IMR-90 (cell line): ENCODE measurements around the gene ZNF556. TPM values are rescaled to one million over a fixed set of nuclear protein-coding genes. Genes with fewer than 3 reads are reported as not detected.

Experiments used
- ATAC-seq: fragments of 200-7000 bp; cut with Tn5 transposase; 2 replicates; pipeline ENCODE4 v1.9.1; 2020; ENCODE audit warnings: low read depth, mild to moderate bottlenecking, moderate library complexity
- BruUV-seq: library from RNA; stranded (reverse); fragments of 400-500 nt; replicated peaks from 2 replicates; lab custom pipeline; 2021; lab: Mats Ljungman, UMichigan
- CTCF ChIA-PET: fragments of 300-600 bp; formaldehyde crosslinking; extraction: SDS; loops from one replicate; lab custom pipeline; 2021; ENCODE audit warnings: antibody characterized with exemption; lab: Yijun Ruan, JAX
- POLR2A ChIA-PET: fragments of 300-600 bp; sonication (Branson Sonifier 250); formaldehyde crosslinking; loops from one replicate; lab custom pipeline; 2022; ENCODE audit warnings: antibody characterized with exemption; ENCODE audit not compliant: unreplicated experiment; lab: Charles Lee
- DNase-seq: peaks from one replicate; pipeline ENCODE4 v3.0.0; 2013
- H2AFZ ChIP-seq: replicated peaks from 2 replicates; pipeline ENCODE3; 2013; ENCODE audit warnings: low read length, mild to moderate bottlenecking; ENCODE audit not compliant: poor library complexity
- H2AK5ac ChIP-seq: 2 replicates; pipeline ENCODE4 v1.6.1; 2013; ENCODE audit warnings: low read depth, low read length, inconsistent platforms
- H2AK9ac ChIP-seq: replicated peaks from 2 replicates; pipeline ENCODE3; 2013; ENCODE audit warnings: mild to moderate bottlenecking, low read depth, low read length, moderate library complexity; ENCODE audit not compliant: poor library complexity
- H2BK120ac ChIP-seq: 2 replicates; pipeline ENCODE4 v1.6.1; 2013; ENCODE audit warnings: low read depth, low read length, inconsistent platforms
- H2BK15ac ChIP-seq: 3 replicates; pipeline ENCODE4 v1.6.1; 2013; ENCODE audit warnings: low read depth, low read length, inconsistent platforms
- H2BK20ac ChIP-seq: 2 replicates; pipeline ENCODE4 v1.6.1; 2013; ENCODE audit warnings: low read depth, mild to moderate bottlenecking, inconsistent platforms, low read length, moderate library complexity
- H2BK5ac ChIP-seq: 2 replicates; pipeline ENCODE4 v1.6.1; 2013; ENCODE audit warnings: mild to moderate bottlenecking, low read depth, low read length, inconsistent platforms; ENCODE audit not compliant: poor library complexity, severe bottlenecking
- H3K14ac ChIP-seq: replicated peaks from 2 replicates; pipeline ENCODE4 v1.6.1; 2013; ENCODE audit warnings: low read depth, low read length, inconsistent platforms
- H3K18ac ChIP-seq: 2 replicates; pipeline ENCODE4 v1.6.1; 2013; ENCODE audit warnings: low read depth, low read length, control low read depth
- H3K23ac ChIP-seq: 2 replicates; pipeline ENCODE4 v1.6.1; 2013; ENCODE audit warnings: low read depth, low read length, inconsistent platforms
- H3K27ac ChIP-seq: 2 replicates; pipeline ENCODE4 v1.5.1; 2013; ENCODE audit warnings: mild to moderate bottlenecking, control low read depth, low read length; ENCODE audit not compliant: insufficient read depth
- H3K27me3 ChIP-seq: 2 replicates; pipeline ENCODE4 v1.6.1; 2013; ENCODE audit warnings: low read length; ENCODE audit not compliant: control insufficient read depth, insufficient read depth
- H3K36me3 ChIP-seq: 2 replicates; pipeline ENCODE4 v1.6.1; 2013; ENCODE audit warnings: low read length, mixed read lengths; ENCODE audit not compliant: control insufficient read depth, insufficient read depth
- H3K4ac ChIP-seq: 2 replicates; pipeline ENCODE4 v1.6.1; 2013; ENCODE audit warnings: low read depth, low read length, inconsistent platforms
- H3K4me1 ChIP-seq: 2 replicates; pipeline ENCODE4 v1.6.1; 2013; ENCODE audit warnings: low read length, mixed read lengths; ENCODE audit not compliant: control insufficient read depth, insufficient read depth
- H3K4me2 ChIP-seq: 2 replicates; pipeline ENCODE4 v1.6.1; 2013; ENCODE audit warnings: low read depth, mild to moderate bottlenecking, control low read depth, low read length, moderate library complexity
- H3K4me3 ChIP-seq: 2 replicates; pipeline ENCODE4 v1.5.1; 2013; ENCODE audit warnings: low read depth, mild to moderate bottlenecking, control low read depth, low read length, moderate library complexity; ENCODE audit not compliant: insufficient read depth
- H3K56ac ChIP-seq: 2 replicates; pipeline ENCODE4 v1.6.1; 2013; ENCODE audit warnings: low read length, inconsistent platforms; ENCODE audit not compliant: insufficient read depth; ENCODE audit errors: extremely low read depth
- H3K79me1 ChIP-seq, 2 experiments: 2 replicates each; pipeline ENCODE4 v1.6.1; 2013; ENCODE audit warnings: low read length in 2 of 2, inconsistent platforms in 1 of 2, low read depth in 1 of 2
- H3K9ac ChIP-seq: 2 replicates; pipeline ENCODE4 v1.6.1; 2013; ENCODE audit warnings: low read depth, low read length, control low read depth
- H3K9me1 ChIP-seq: 2 replicates; pipeline ENCODE4 v1.6.1; 2013; ENCODE audit warnings: low read length, inconsistent platforms; ENCODE audit not compliant: insufficient read depth
- H3K9me3 ChIP-seq: 2 replicates; pipeline ENCODE4 v1.6.1; 2013; ENCODE audit warnings: low read length; ENCODE audit not compliant: control insufficient read depth, insufficient read depth
- H4K20me1 ChIP-seq: 2 replicates; pipeline ENCODE4 v1.6.1; 2013; ENCODE audit warnings: low read length, inconsistent platforms; ENCODE audit not compliant: insufficient read depth
- H4K5ac ChIP-seq: 2 replicates; pipeline ENCODE4 v1.6.1; 2013; ENCODE audit warnings: mild to moderate bottlenecking, low read depth, low read length, control low read depth
- H4K8ac ChIP-seq, 2 experiments: 2 replicates each; pipeline ENCODE4 v1.6.1; 2013; ENCODE audit warnings: low read depth in 2 of 2, low read length in 2 of 2, control low read depth in 1 of 2, inconsistent platforms in 1 of 2
- H4K91ac ChIP-seq: 2 replicates; pipeline ENCODE4 v1.6.1; 2013; ENCODE audit warnings: low read depth, low read length, inconsistent platforms; ENCODE audit not compliant: insufficient read depth
- BHLHE40 ChIP-seq: fragments of 150-350 bp; IDR thresholded peaks from 2 replicates; pipeline ENCODE4 v1.6.1; 2016; ENCODE audit warnings: mild to moderate bottlenecking, low read depth, low read length
- CEBPB ChIP-seq: IDR thresholded peaks from 2 replicates; pipeline ENCODE4 v1.6.1; 2012; ENCODE audit warnings: low read depth, low read length, improper control_type of control experiment
- CHD1 ChIP-seq: IDR thresholded peaks from 2 replicates; pipeline ENCODE4 v1.6.1; 2012; ENCODE audit warnings: low read depth, low read length, improper control_type of control experiment
- FOS ChIP-seq: fragments of 150-350 bp; IDR thresholded peaks from 2 replicates; pipeline ENCODE4 v1.6.1; 2016; ENCODE audit warnings: low read depth, low read length
- MAFK ChIP-seq: IDR thresholded peaks from 2 replicates; pipeline ENCODE4 v1.6.1; 2012; ENCODE audit warnings: low read depth, low read length, improper control_type of control experiment
- MXI1 ChIP-seq: IDR thresholded peaks from 2 replicates; pipeline ENCODE4 v1.6.1; 2012; ENCODE audit warnings: low read depth, mild to moderate bottlenecking, low read length, moderate library complexity, borderline replicate concordance
- RAD21 ChIP-seq: IDR thresholded peaks from 2 replicates; pipeline ENCODE4 v1.6.1; 2012; ENCODE audit warnings: low read length, improper control_type of control experiment
- RFX5 ChIP-seq: IDR thresholded peaks from 2 replicates; pipeline ENCODE4 v1.8.0; 2012; ENCODE audit warnings: low read depth, mild to moderate bottlenecking, low read length, moderate library complexity
- SMC3 ChIP-seq: fragments of 150-350 bp; IDR thresholded peaks from 2 replicates; pipeline ENCODE4 v1.6.1; 2016; ENCODE audit warnings: low read depth, mild to moderate bottlenecking, antibody characterized with exemption, low read length, moderate library complexity
- WGBS, 2 experiments: methylation state at CpG; one replicate each; pipeline versions ENCODE4 v1.1.5 to v1.1.7; 2013; ENCODE audit warnings: missing lambda C conversion rate in 2 of 2; ENCODE audit not compliant: insufficient read length in 1 of 2; ENCODE audit errors: extremely low coverage in 2 of 2; 5-methylcytosine and 5-hydroxymethylcytosine counted together
- dilution Hi-C: fragments of 300-500 bp; cut with HindIII; formaldehyde crosslinking; loops from one replicate; pipeline ENCODE4 v1.14.3; 2018; ENCODE audit warnings: low sequenced_read_pairs; ENCODE audit not compliant: unreplicated experiment
- in situ Hi-C: fragments of 300-500 bp; cut with MboI; formaldehyde crosslinking; loops from 3 replicates; pipeline ENCODE4 v1.14.3; 2019; ENCODE audit warnings: low sequenced_read_pairs, inconsistent platforms, mixed read lengths
- intact Hi-C: fragments of 100-400 bp; cut with micrococcal nuclease; formaldehyde crosslinking; loops from 2 replicates; pipeline ENCODE4 v1.10.0; 2022
- polyA plus RNA-seq, 3 experiments: library from polyadenylated mRNA; depleted of rRNA; stranded (reverse); fragments of >200 nt; gene quantifications; 2 replicates each; pipeline ENCODE4 v1.2.3, GENCODE V29; 2012; ENCODE audit warnings: low replicate concordance in 1 of 3
- total RNA-seq: library from RNA; depleted of rRNA; stranded (reverse); fragments of >200 nt; gene quantifications from 2 replicates; pipeline ENCODE4 v1.2.3, GENCODE V29; 2012
- TF ChIP-seq, protein P1 (sequence below): fragments of 150-350 bp; IDR thresholded peaks from 2 replicates; pipeline ENCODE4 v1.6.1; 2016; ENCODE audit warnings: low read depth, mild to moderate bottlenecking, low read length, moderate library complexity, borderline replicate concordance
- TF ChIP-seq, protein P2 (sequence below): conservative IDR thresholded peaks from 2 replicates; pipeline ENCODE4 v1.5.1; 2012; ENCODE audit warnings: mild to moderate bottlenecking, low read depth, low read length, improper control_type of control experiment
- TF ChIP-seq, protein P3 (sequence below): fragments of 150-350 bp; IDR thresholded peaks from 2 replicates; pipeline ENCODE4 v1.6.1; 2017; ENCODE audit warnings: mild to moderate bottlenecking, antibody characterized with exemption, low read length, low read depth

Gene ZNF556
- total and polyA plus RNA-seq, 2 of the 4 experiments (the other 2 are of a cell fraction) = not detected

DNA sequence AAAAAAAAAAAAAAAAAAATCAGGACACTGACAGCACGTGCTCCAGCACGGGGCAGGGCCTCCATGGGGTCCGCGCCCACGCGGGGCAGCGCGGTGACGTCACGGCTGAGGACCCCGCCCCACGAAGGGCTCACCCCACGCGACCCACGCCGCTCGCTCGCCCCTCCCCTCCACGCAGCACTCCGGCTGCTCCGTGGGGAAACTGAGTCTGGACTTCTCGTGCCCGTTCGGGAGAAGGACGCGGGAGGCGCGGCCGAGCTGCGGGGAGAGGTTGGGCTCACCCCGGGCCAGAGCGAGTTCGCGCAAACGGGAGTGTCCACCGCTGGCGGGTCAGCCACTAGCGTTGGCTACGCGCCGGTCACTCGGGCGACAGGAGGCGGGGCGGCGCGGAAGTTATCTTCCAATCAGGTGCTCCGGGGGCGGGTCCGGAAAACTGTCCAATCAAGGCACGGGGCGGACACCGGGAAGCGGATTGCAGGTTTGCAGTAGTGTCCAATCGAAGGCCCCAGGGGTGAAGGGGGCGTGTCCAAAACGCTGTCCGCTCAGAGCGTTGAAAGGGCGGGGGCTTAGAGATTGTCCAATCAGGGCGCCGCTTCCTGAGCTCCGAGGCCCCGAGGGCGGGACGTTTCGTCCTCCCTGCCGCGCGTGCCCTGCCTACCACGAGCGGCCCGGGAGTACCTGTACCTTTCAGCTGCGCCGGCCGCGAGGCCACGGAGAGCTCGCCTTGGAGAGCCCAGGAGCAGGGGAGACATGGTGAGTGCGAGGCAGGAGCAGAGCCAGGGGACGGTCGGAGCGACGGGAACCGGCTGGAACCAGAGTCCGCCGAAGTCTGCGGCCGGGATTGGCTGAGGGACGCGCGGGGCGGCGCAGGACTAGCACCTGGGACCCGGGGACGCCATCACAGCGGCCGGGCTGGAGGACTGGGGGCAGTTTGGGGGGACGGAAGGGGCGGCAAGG lies 33.4 kb downstream of the ZNF556 start, which contains the start of gene ZNF57:
TSS of gene ZNF57 (plus strand) at position 633 of the 957 bp plus-strand sequence. CDS start at position 751, 118 bp downstream.
- Histone ChIP-seq H4K20me1 (no peaks in the 10 kb centered on the region), H3K4ac (peak within 1 kb of the TSS; percentile 64), H3K9me1 (peaks cover 4% of the 10 kb centered on the region; the same call in 1 of the 2 replicates), H3K4me1 (no peaks in the 10 kb centered on the region; the same call in 1 of the 2 replicates), H3K27me3 (no peaks in the 10 kb centered on the region), H3K9ac (peak within 1 kb of the TSS; percentile 65), H3K56ac (no peak within 1 kb of the TSS), H2BK15ac (no peak within 1 kb of the TSS), H3K4me2 (peak within 1 kb of the TSS; percentile 96), H3K36me3 (no peaks in the 10 kb centered on the region), H2BK5ac (peak within 1 kb of the TSS; percentile 66), H4K8ac (peak within 1 kb of the TSS; percentile 35 to 83), H3K23ac (0 out of 2 replicates have a peak within 1 kb of the TSS, but pooled peaks have one; percentile 18), H4K5ac (no peak within 1 kb of the TSS), H3K14ac (peak within 1 kb of the TSS; percentile 86; the same call in 1 of the 2 replicates), H2BK120ac (no peak within 1 kb of the TSS), H3K9me3 (peaks cover 5% of the 10 kb centered on the region), H2AK9ac (peak within 1 kb of the TSS; percentile 85), H2AK5ac (no peak within 1 kb of the TSS), H3K18ac (no peak within 1 kb of the TSS), H2AFZ (peak within 1 kb of the TSS; percentile 97), H4K91ac (peak within 1 kb of the TSS; percentile 59; the same call in 1 of the 2 replicates), H3K4me3 (peak within 1 kb of the TSS; percentile 93), H2BK20ac (no peak within 1 kb of the TSS), H3K79me1 (peaks cover 13 to 27% of the 10 kb centered on the region in 2 experiments), H3K27ac (peak within 1 kb of the TSS; percentile 74)
- DNase-seq = peak; percentile 98
- no TSS peak for BruUV-seq
- ChIA-PET POLR2A (no interaction called here), CTCF (interaction anchor here (1.6 kb wide), 1 partner anchor 13 kb away, joined by 10 read pairs; no protein-coding TSS in a partner anchor)
- dilution Hi-C loops = no loop called here
- peak; percentile 99 for ATAC-seq
- WGBS, 2 experiments = 1% methylated on average over 28 of the region's 100 CpGs; no CpG with 5 or more reads in 1 of the 2 experiments
- in situ Hi-C loops = no loop called here
- intact Hi-C loops = loop anchor here (2.0 kb wide), 1 partner anchor 44 kb away; the partner anchor contains the start of gene ZNF77
- TF ChIP-seq, protein P1, sequence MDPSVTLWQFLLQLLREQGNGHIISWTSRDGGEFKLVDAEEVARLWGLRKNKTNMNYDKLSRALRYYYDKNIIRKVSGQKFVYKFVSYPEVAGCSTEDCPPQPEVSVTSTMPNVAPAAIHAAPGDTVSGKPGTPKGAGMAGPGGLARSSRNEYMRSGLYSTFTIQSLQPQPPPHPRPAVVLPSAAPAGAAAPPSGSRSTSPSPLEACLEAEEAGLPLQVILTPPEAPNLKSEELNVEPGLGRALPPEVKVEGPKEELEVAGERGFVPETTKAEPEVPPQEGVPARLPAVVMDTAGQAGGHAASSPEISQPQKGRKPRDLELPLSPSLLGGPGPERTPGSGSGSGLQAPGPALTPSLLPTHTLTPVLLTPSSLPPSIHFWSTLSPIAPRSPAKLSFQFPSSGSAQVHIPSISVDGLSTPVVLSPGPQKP = no peak
- TF ChIP-seq CEBPB (peak; percentile 30; the same call in 1 of the 2 replicates), FOS (no peak), RFX5 (no peak), BHLHE40 (peak; percentile 63), MXI1 (peak; percentile 71; the same call in 1 of the 2 replicates), MAFK (no peak), RAD21 (no peak), CHD1 (no peak), SMC3 (no peak)
- TF ChIP-seq, protein P2, sequence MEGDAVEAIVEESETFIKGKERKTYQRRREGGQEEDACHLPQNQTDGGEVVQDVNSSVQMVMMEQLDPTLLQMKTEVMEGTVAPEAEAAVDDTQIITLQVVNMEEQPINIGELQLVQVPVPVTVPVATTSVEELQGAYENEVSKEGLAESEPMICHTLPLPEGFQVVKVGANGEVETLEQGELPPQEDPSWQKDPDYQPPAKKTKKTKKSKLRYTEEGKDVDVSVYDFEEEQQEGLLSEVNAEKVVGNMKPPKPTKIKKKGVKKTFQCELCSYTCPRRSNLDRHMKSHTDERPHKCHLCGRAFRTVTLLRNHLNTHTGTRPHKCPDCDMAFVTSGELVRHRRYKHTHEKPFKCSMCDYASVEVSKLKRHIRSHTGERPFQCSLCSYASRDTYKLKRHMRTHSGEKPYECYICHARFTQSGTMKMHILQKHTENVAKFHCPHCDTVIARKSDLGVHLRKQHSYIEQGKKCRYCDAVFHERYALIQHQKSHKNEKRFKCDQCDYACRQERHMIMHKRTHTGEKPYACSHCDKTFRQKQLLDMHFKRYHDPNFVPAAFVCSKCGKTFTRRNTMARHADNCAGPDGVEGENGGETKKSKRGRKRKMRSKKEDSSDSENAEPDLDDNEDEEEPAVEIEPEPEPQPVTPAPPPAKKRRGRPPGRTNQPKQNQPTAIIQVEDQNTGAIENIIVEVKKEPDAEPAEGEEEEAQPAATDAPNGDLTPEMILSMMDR = no peak
- TF ChIP-seq, protein P3, sequence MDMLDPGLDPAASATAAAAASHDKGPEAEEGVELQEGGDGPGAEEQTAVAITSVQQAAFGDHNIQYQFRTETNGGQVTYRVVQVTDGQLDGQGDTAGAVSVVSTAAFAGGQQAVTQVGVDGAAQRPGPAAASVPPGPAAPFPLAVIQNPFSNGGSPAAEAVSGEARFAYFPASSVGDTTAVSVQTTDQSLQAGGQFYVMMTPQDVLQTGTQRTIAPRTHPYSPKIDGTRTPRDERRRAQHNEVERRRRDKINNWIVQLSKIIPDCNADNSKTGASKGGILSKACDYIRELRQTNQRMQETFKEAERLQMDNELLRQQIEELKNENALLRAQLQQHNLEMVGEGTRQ = peak; percentile 56
